Uterus (tissue), 4 donors: ENCODE data around the gene LSM14A. TPM values are rescaled to one million over a fixed set of nuclear protein-coding genes. Genes with fewer than 3 reads are reported as not detected.
"Not testable (repeated sequence)": the region's sequence is repeated elsewhere in the genome, so short reads cannot be mapped to it uniquely, and the experiment has no call there.

Experiments used
- DNase-seq, 2 donors: peaks; one replicate each; pipeline ENCODE4 v3.0.0-alpha.2; 2019 to 2020
- H3K27ac ChIP-seq, 2 donors: fragments of 200-600 bp; sonication (generic); 1 replicate in 1 of 2; 2 replicates in 1 of 2; pipeline ENCODE4 v1.5.1; 2016 to 2018
- H3K27me3 ChIP-seq, 2 donors: fragments of 200-600 bp; sonication (generic); one replicate each; pipeline ENCODE4 v1.5.1; 2018 to 2019; ENCODE audit warnings: control low read depth in 1 of 2
- H3K36me3 ChIP-seq, 2 donors: fragments of 200-600 bp; sonication (generic); one replicate each; pipeline ENCODE4 v1.5.1; 2019; ENCODE audit warnings: control low read depth in 1 of 2
- H3K4me1 ChIP-seq, 2 donors: fragments of 200-600 bp; sonication (generic); one replicate each; pipeline ENCODE4 v1.5.1; 2018 to 2019; ENCODE audit warnings: control low read depth in 1 of 2
- H3K4me3 ChIP-seq, 2 donors: fragments of 200-600 bp; sonication (generic); 1 replicate in 1 of 2; 2 replicates in 1 of 2; pipeline ENCODE4 v1.5.1; 2018 to 2019; ENCODE audit warnings: mild to moderate bottlenecking in 1 of 2
- H3K9me3 ChIP-seq, 2 donors: fragments of 200-600 bp; sonication (generic); one replicate each; pipeline ENCODE4 v1.5.1; 2019; ENCODE audit warnings: control low read depth in 1 of 2
- CTCF ChIP-seq, 4 experiments: fragments of 200-600 bp in 2 of 4; fragments of 450-650 bp in 2 of 4; sonication (generic) in 2 of 4; IDR thresholded peaks; one replicate each; pipeline ENCODE4 v1.5.1; 2016 to 2019; ENCODE audit warnings: antibody characterized with exemption in 4 of 4, mild to moderate bottlenecking in 2 of 4, moderate library complexity in 1 of 4
- POLR2A ChIP-seq, 2 donors: fragments of 450-650 bp; IDR thresholded peaks; one replicate each; pipeline ENCODE4 v1.6.1; 2016; ENCODE audit warnings: antibody characterized with exemption in 2 of 2, mild to moderate bottlenecking in 1 of 2, moderate library complexity in 1 of 2
- intact Hi-C: fragments of 100-400 bp; cut with DNase I; formaldehyde crosslinking; loops from one replicate; pipeline ENCODE4 v1.15.1; 2023; ENCODE audit warnings: low total_unique reads
- total RNA-seq, 4 donors: library from RNA; depleted of rRNA in 3 of 4; stranded (reverse); fragments of >200 nt in 3 of 4; gene quantifications; one replicate each; pipeline versions ENCODE4 v1.1.0 to v1.2.4, GENCODE V29; 2014 to 2023
- donor health status: DM: yes; HTN: yes; CAD: no.

The LSM14A gene
- total RNA-seq, 4 donors from 2014 or later: 57.1 to 161 (median 119) TPM

- Histone ChIP-seq H3K4me3 (no peak overlapping the region), H3K27me3 (no peaks in the 10 kb centered on the region), H3K9me3 (no peaks in the 10 kb centered on the region), H3K36me3 (no peaks in the 10 kb centered on the region), H3K4me1 (no peaks in the 10 kb centered on the region), H3K27ac (no peak overlapping the region)
- TF ChIP-seq POLR2A (IDR thresholded peaks at IDR 0.05): no peak
- DNase-seq: no peak
- intact Hi-C loops: no loop called here
Measured at GRCh38 chr19:34150558-34150957, 21.7 kb upstream of the LSM14A start.

- no peak overlapping the region for H3K4me3 ChIP-seq
- no peaks in the 10 kb centered on the region for H3K4me1 ChIP-seq
- no peak for DNase-seq
- intact Hi-C loops: no loop called here
- no peaks in the 10 kb centered on the region for H3K9me3 ChIP-seq
- no peaks in the 10 kb centered on the region for H3K27me3 ChIP-seq
- H3K36me3 ChIP-seq: no peaks in the 10 kb centered on the region
- TF ChIP-seq CTCF (IDR thresholded peaks at IDR 0.05) (no peak), POLR2A (IDR thresholded peaks at IDR 0.05) (no peak)
- no peak overlapping the region for H3K27ac ChIP-seq
Measured at GRCh38 chr19:34151439-34151838, 20.9 kb upstream of the LSM14A start.

DNA sequence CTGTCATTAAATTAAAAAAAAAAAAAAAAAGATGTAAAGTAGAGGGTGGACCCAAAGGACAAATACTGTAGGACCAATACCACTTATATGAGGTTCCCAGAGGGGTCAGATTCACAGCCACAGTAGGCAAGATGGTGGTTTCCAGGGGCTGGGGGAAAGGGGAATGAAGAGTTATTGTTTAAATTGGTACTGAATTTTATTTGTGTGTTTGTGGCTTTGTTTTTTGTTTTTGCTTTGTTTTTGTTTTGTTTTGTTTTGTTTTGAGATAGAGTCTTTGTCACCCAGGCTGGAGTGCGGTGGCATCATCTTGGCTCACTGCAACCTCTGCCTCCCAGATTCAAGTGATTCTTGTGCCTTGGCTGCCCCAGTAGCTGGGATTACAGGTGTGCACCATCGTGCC lies 17.9 kb upstream of the LSM14A start:
- Histone ChIP-seq H3K4me1 (no peaks in the 10 kb centered on the region), H3K9me3 (no peaks in the 10 kb centered on the region), H3K36me3 (no peaks in the 10 kb centered on the region), H3K27ac (no peak overlapping the region), H3K27me3 (no peaks in the 10 kb centered on the region), H3K4me3 (no peak overlapping the region)
- TF ChIP-seq POLR2A (IDR thresholded peaks at IDR 0.05): no peak
- intact Hi-C loops: no loop called here
- DNase-seq: no peak

- no peak for DNase-seq
- Histone ChIP-seq H3K27ac (no peak overlapping the region), H3K4me3 (no peak overlapping the region), H3K27me3 (no peaks in the 10 kb centered on the region), H3K4me1 (no peaks in the 10 kb centered on the region), H3K36me3 (no peaks in the 10 kb centered on the region), H3K9me3 (no peaks in the 10 kb centered on the region)
- intact Hi-C loops: no loop called here
- TF ChIP-seq POLR2A (IDR thresholded peaks at IDR 0.05): no peak
- no peak for TF ChIP-seq CTCF (IDR thresholded peaks at IDR 0.05)
Measured at GRCh38 chr19:34155686-34156085, 16.6 kb upstream of the LSM14A start.

GRCh38 chr19:34158966-34159365 lies 13.3 kb upstream of the LSM14A start:
- H3K27me3 ChIP-seq, H3K27ac ChIP-seq, H3K4me1 ChIP-seq, intact Hi-C loops, DNase-seq, H3K36me3 ChIP-seq, H3K4me3 ChIP-seq, H3K9me3 ChIP-seq: not testable (repeated sequence)

GRCh38 chr19:34159541-34159940 lies 12.8 kb upstream of the LSM14A start:
- H3K4me1 ChIP-seq, H3K36me3 ChIP-seq, DNase-seq, H3K27ac ChIP-seq, H3K9me3 ChIP-seq, H3K27me3 ChIP-seq, H3K4me3 ChIP-seq, intact Hi-C loops: not testable (repeated sequence)

DNA sequence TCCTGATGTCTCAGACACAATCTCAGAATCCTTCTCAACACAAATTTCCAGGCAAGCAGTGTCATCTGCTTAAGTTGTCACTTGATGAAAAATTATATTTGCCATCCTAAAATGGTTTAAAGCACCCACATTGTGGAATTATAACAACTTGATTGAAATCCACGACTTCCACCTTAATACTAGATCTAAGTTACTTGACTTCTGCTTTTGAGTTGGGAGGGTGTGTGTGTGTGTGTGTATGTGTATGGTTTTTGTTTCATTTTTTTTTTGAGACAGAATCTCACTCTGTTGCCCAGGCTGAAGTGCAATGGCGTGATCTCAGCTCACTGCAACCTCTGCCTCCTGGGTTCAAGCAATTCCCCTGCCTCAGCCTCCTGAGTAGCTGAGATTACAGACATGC lies 10.4 kb upstream of the LSM14A start:
- H3K4me3 ChIP-seq, H3K27ac ChIP-seq, H3K36me3 ChIP-seq, H3K9me3 ChIP-seq, intact Hi-C loops, H3K4me1 ChIP-seq, DNase-seq, H3K27me3 ChIP-seq: not testable (repeated sequence)

DNA sequence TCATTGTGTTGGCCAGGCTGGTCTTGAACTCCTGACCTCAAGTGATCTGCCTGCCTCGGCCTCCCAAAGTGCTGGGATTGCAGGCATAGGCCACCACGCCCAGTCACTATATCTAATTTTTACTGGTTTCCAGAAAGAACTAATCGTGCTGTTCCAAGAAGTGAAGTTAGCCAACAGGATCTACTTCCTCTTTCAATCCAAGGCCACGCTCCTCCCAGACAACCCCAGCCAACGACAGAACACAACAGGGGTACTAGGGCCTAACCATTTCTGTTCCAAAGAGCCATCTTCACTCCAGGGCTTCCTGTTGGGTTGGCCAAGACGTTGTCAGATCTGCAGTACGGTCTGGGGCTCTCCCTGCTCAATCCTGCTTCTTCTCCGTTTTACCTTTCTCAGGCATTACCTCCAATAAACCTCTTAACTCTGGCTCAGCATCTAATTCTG lies 7.0 kb upstream of the LSM14A start:
- intact Hi-C loops: no loop called here
- DNase-seq: no peak
- no peak overlapping the region for H3K27ac ChIP-seq
- no peak overlapping the region for H3K4me3 ChIP-seq
- no peaks in the 10 kb centered on the region for H3K9me3 ChIP-seq
- no peaks in the 10 kb centered on the region for H3K27me3 ChIP-seq
- H3K4me1 ChIP-seq: no peaks in the 10 kb centered on the region
- no peak for TF ChIP-seq POLR2A (IDR thresholded peaks at IDR 0.05)
- no peak for TF ChIP-seq CTCF (IDR thresholded peaks at IDR 0.05)
- no peaks in the 10 kb centered on the region for H3K36me3 ChIP-seq

- intact Hi-C loops, H3K27ac ChIP-seq, H3K36me3 ChIP-seq, H3K4me3 ChIP-seq, H3K4me1 ChIP-seq, H3K9me3 ChIP-seq, DNase-seq, H3K27me3 ChIP-seq: not testable (repeated sequence)
Measured at GRCh38 chr19:34169475-34170199, 2.7 kb upstream of the LSM14A start.
